ENCODE data around the gene PRSS36. TPM values are rescaled to one million over a fixed set of nuclear protein-coding genes. Genes with fewer than 3 reads are reported as not detected.

Gene PRSS36
- total and polyA plus RNA-seq, 7 donors, result 0.83 to 10.2 (median 4.7) TPM

DNA sequence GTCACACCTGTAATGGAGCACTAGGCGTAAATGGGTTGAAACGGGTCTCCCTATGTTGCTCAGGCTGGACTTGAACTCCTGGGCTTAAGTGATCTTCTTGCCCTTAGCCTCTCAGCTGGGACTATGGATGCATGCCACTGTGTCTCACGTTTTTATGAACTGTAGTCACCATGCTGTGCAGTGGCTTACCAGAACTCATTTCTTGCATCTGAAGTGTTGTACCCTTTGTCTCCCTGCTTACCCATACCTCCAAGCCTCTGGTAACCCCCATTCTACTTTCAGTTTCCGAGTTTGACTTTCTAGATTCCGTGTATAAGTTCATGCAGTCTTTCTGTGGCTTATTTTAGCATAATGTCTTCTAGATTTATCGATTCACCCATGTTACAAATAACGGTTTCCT, 45.0 kb upstream of the PRSS36 start:
- 86% methylated on average over 7 of the region's 7 CpGs for WGBS, 2 donors
- no peaks in the 10 kb centered on the region for H3K9me3 ChIP-seq
- H3K4me3 ChIP-seq, result no peak overlapping the region
- DNase-seq, result no peak
- H3K27ac ChIP-seq, result no peak overlapping the region
- no peaks in the 10 kb centered on the region for H3K4me1 ChIP-seq
- no peaks in the 10 kb centered on the region for H3K27me3 ChIP-seq
- peaks cover 44 to 97% (median 51%) of the 10 kb centered on the region in 4 donors for H3K36me3 ChIP-seq
- intact Hi-C loops (cut with DNase I), result no loop called here
- TF ChIP-seq EP300 (IDR thresholded peaks at IDR 0.05) (no peak), POLR2A (IDR thresholded peaks at IDR 0.05) (no peak), POLR2AphosphoS5 (IDR thresholded peaks at IDR 0.05) (no peak)
- TF ChIP-seq, protein P1, sequence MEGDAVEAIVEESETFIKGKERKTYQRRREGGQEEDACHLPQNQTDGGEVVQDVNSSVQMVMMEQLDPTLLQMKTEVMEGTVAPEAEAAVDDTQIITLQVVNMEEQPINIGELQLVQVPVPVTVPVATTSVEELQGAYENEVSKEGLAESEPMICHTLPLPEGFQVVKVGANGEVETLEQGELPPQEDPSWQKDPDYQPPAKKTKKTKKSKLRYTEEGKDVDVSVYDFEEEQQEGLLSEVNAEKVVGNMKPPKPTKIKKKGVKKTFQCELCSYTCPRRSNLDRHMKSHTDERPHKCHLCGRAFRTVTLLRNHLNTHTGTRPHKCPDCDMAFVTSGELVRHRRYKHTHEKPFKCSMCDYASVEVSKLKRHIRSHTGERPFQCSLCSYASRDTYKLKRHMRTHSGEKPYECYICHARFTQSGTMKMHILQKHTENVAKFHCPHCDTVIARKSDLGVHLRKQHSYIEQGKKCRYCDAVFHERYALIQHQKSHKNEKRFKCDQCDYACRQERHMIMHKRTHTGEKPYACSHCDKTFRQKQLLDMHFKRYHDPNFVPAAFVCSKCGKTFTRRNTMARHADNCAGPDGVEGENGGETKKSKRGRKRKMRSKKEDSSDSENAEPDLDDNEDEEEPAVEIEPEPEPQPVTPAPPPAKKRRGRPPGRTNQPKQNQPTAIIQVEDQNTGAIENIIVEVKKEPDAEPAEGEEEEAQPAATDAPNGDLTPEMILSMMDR (IDR thresholded peaks at IDR 0.05), result no peak

- H3K9me3 ChIP-seq, result no peaks in the 10 kb centered on the region
- H3K4me1 ChIP-seq, result no peaks in the 10 kb centered on the region
- H3K36me3 ChIP-seq, result peaks cover 51 to 97% (median 61%) of the 10 kb centered on the region in 4 donors
- intact Hi-C loops (cut with DNase I), result no loop called here
- H3K4me3 ChIP-seq, result no peak overlapping the region
- H3K27ac ChIP-seq, result no peak overlapping the region
- no peaks in the 10 kb centered on the region for H3K27me3 ChIP-seq
- TF ChIP-seq POLR2A (IDR thresholded peaks at IDR 0.05), result no peak
- TF ChIP-seq EP300 (IDR thresholded peaks at IDR 0.05), result no peak
- no peak for TF ChIP-seq POLR2AphosphoS5 (IDR thresholded peaks at IDR 0.05)
- TF ChIP-seq, protein P1 (IDR thresholded peaks at IDR 0.05), result no peak
- WGBS, 2 donors, result 92 to 93% methylated on average over 2 of the region's 2 CpGs
- DNase-seq, result no peak
Measured at GRCh38 chr16:31193874-31194273, 44.0 kb upstream of the PRSS36 start.

- 94 to 95% methylated on average over 16 of the region's 16 CpGs for WGBS, 2 donors
- Histone ChIP-seq H3K9me3 (no peaks in the 10 kb centered on the region), H3K4me3 (no peak overlapping the region), H3K4me1 (no peaks in the 10 kb centered on the region), H3K36me3 (peaks cover 59 to 98% (median 69%) of the 10 kb centered on the region in 4 donors), H3K27me3 (no peaks in the 10 kb centered on the region), H3K27ac (no peak overlapping the region)
- DNase-seq, result no peak
- no peak for TF ChIP-seq POLR2A (IDR thresholded peaks at IDR 0.05)
- no peak for TF ChIP-seq EP300 (IDR thresholded peaks at IDR 0.05)
- TF ChIP-seq POLR2AphosphoS5 (IDR thresholded peaks at IDR 0.05), result no peak
- TF ChIP-seq, protein P1 (IDR thresholded peaks at IDR 0.05), result no peak
- intact Hi-C loops (cut with DNase I), result no loop called here
Measured at GRCh38 chr16:31192856-31193642, 43.2 kb upstream of the PRSS36 start.

DNA sequence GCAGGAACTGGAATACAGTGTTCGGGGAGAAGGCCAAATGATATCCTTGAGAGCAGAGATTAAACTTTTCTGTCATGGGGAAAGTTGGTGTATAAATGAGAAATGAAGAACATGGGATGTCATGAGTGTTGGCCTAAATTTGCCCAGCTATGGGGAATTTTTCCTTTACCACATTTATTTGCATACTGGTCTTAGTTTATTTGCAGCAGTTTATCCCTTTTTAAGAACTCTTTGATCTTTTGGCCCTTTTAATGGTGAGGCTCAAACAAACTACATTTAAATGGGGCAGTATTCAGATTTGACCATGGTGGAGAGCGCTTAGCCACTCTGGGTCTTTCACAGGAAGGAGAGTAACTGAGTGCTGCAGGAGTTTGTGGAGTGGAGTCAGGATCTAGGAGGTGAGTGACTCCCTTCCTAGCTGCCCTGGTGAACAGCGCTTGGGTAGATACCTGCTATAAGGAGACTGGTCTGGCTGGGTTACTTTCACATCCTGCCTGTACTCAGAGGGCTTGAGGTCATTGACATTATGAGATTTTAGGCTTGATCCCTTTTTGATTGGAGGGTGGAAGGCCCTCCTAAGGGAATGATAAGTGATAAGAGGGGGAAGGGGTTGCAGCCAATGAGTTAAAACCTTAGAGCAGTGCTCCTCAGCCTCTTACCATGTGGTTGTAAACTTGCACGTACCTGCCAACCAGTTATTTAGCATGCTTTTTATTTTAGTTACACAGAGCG, 42.0 kb upstream of the PRSS36 start:
- no peak for DNase-seq
- no peak overlapping the region for H3K27ac ChIP-seq
- no peak overlapping the region for H3K4me3 ChIP-seq
- WGBS, 2 donors, result 79 to 86% methylated on average over 5 of the region's 5 CpGs
- H3K9me3 ChIP-seq, result no peaks in the 10 kb centered on the region
- H3K27me3 ChIP-seq, result no peaks in the 10 kb centered on the region
- peaks cover 0 to 2% (median under 1%) of the 10 kb centered on the region in 4 donors for H3K4me1 ChIP-seq
- TF ChIP-seq POLR2AphosphoS5 (IDR thresholded peaks at IDR 0.05) (no peak), POLR2A (IDR thresholded peaks at IDR 0.05) (no peak), EP300 (IDR thresholded peaks at IDR 0.05) (no peak)
- TF ChIP-seq, protein P1 (IDR thresholded peaks at IDR 0.05), result no peak
- intact Hi-C loops (cut with DNase I), result no loop called here
- H3K36me3 ChIP-seq, result peaks cover 69 to 100% (median 79%) of the 10 kb centered on the region in 4 donors

All from sigmoid colon (tissue), 7 donors.